BLaER1 (cell line): ENCODE results near the gene TMEM132A.
A peak's percentile ranks its signal among the peaks of the same experiment; 100 is the strongest.

Experiments used
- H3K27ac ChIP-seq: shearing (Covaris generic); formaldehyde crosslinking; 2 replicates; pipeline ENCODE4 v1.8.1; 2022
- H3K27me3 ChIP-seq: shearing (Covaris generic); formaldehyde crosslinking; 2 replicates; pipeline ENCODE4 v1.8.1; 2022
- H3K36me3 ChIP-seq: shearing (Covaris generic); formaldehyde crosslinking; 2 replicates; pipeline ENCODE4 v1.8.1; 2022
- H3K4me1 ChIP-seq: shearing (Covaris generic); formaldehyde crosslinking; 2 replicates; pipeline ENCODE4 v1.8.1; 2022
- H3K4me2 ChIP-seq: shearing (Covaris generic); formaldehyde crosslinking; 2 replicates; pipeline ENCODE4 v1.8.1; 2022
- H3K4me3 ChIP-seq: shearing (Covaris generic); formaldehyde crosslinking; 2 replicates; pipeline ENCODE4 v1.8.1; 2022
- H3K9ac ChIP-seq: shearing (Covaris generic); formaldehyde crosslinking; 2 replicates; pipeline ENCODE4 v1.8.1; 2022
- H3K9me3 ChIP-seq: shearing (Covaris generic); formaldehyde crosslinking; 2 replicates; pipeline ENCODE4 v1.8.1; 2022
- H4K20me1 ChIP-seq: shearing (Covaris generic); formaldehyde crosslinking; 2 replicates; pipeline ENCODE4 v1.8.1; 2022
- Cebpa-rat ChIP-seq: shearing (Covaris generic); IDR thresholded peaks from 2 replicates; pipeline ENCODE4 v1.8.1; 2022

Gene TMEM132A

DNA sequence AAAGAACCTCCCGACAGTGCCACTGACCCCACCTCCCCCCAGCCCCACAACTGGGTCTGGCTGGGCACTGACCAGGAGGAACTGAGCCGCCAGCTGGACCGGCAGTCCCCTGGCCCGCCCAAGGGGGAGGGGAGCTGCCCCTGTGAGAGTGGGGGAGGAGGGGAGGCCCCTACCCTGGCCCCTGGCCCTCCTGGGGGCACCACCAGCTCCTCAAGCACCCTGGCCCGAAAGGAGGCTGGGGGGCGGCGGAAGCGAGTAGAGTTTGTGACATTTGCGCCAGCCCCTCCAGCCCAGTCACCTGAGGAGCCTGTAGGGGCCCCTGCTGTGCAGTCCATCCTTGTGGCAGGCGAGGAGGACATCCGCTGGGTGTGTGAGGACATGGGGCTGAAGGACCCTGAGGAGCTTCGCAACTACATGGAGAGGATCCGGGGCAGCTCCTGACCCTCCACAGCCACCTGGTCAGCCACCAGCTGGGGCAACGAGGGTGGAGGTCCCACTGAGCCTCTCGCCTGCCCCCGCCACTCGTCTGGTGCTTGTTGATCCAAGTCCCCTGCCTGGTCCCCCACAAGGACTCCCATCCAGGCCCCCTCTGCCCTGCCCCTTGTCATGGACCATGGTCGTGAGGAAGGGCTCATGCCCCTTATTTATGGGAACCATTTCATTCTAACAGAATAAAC is 12.3 kb downstream of the TMEM132A start:
- Histone ChIP-seq H3K27me3 (no peaks in the 10 kb centered on the region), H3K9ac (no peak overlapping the region), H3K36me3 (peaks cover 77% of the 10 kb centered on the region), H3K4me2 (no peak overlapping the region), H3K4me1 (peaks cover 19% of the 10 kb centered on the region), H3K9me3 (no peaks in the 10 kb centered on the region), H3K4me3 (no peak overlapping the region), H3K27ac (no peak overlapping the region), H4K20me1 (no peaks in the 10 kb centered on the region)
- no peak for TF ChIP-seq Cebpa-rat

DNA sequence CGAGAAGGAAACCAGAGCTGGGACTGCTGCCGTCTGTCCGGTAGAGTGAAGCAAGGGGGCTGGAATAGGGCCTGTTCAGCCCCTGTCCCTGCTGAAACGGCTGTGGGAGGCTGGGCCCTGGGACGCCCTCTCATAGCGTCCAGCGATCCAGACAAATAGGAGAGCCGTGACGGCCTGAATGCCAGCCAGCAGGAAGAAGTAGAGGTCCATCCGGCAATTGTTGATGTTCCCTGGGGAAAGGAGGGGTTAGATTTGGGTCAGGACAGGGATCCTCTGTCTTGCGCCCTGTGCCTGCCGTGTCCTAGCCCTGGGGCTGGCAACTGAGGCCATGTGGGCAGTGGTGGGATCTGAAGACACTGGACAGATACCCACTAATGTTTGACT is 12.9 kb downstream of the TMEM132A start:
- peaks cover 79% of the 10 kb centered on the region for H3K36me3 ChIP-seq
- no peak overlapping the region for H3K27ac ChIP-seq
- H3K4me3 ChIP-seq = no peak overlapping the region
- no peaks in the 10 kb centered on the region for H3K9me3 ChIP-seq
- H3K27me3 ChIP-seq = no peaks in the 10 kb centered on the region
- H3K9ac ChIP-seq = no peak overlapping the region
- H3K4me2 ChIP-seq = no peak overlapping the region
- no peaks in the 10 kb centered on the region for H4K20me1 ChIP-seq
- TF ChIP-seq Cebpa-rat = no peak
- H3K4me1 ChIP-seq = peaks cover 19% of the 10 kb centered on the region

DNA sequence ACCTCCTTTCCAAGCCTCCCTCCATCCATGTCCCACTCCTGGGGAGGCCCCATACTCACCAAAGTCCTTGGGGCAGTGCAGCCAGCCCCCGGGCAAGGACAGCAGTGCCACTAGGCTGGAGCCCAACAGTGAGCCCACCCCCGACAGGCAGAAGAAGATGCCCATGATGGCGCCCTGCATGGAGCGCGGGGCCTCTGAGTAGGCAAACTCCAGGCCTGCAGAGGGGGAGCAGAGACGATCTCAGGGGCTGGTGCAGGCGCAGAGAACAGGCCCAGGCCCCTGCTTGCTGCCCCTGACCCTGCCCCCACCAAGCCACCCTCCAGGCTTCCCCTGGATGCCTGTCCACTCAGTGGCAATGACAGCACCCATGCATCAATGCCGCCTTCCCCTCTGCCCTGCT is 13.6 kb downstream of the TMEM132A start:
- Histone ChIP-seq H3K4me1 (peaks cover 16% of the 10 kb centered on the region), H3K9me3 (no peaks in the 10 kb centered on the region), H3K4me2 (no peak overlapping the region), H3K9ac (no peak overlapping the region), H3K4me3 (no peak overlapping the region), H3K27ac (no peak overlapping the region), H3K27me3 (no peaks in the 10 kb centered on the region), H3K36me3 (peaks cover 76% of the 10 kb centered on the region), H4K20me1 (no peaks in the 10 kb centered on the region)
- no peak for TF ChIP-seq Cebpa-rat

DNA sequence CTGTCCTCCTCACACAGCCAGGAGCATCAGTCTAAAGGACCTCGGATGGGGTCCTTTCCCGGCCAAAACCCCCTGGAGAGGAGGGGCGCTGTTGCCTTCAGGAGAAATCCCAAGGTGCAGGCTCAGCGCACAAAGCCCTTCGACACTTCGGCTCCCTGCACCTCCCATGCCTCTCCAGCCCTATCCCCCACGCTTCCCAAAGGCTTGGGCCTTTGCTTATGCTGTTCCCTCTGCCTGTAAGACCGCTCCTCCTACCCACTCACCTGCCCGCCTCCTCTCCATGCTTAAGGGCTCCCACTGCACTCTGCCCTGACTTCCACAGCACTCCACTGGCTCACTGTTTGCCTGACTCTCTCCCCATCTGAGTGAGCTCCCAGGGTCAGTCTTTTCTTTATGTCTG is 14.2 kb downstream of the TMEM132A start:
- no peaks in the 10 kb centered on the region for H4K20me1 ChIP-seq
- peaks cover 15% of the 10 kb centered on the region for H3K4me1 ChIP-seq
- no peak for TF ChIP-seq Cebpa-rat
- no peaks in the 10 kb centered on the region for H3K27me3 ChIP-seq
- no peak overlapping the region for H3K27ac ChIP-seq
- peaks cover 74% of the 10 kb centered on the region for H3K36me3 ChIP-seq
- H3K9me3 ChIP-seq = no peaks in the 10 kb centered on the region
- H3K9ac ChIP-seq = no peak overlapping the region
- H3K4me2 ChIP-seq = no peak overlapping the region
- H3K4me3 ChIP-seq = no peak overlapping the region

DNA sequence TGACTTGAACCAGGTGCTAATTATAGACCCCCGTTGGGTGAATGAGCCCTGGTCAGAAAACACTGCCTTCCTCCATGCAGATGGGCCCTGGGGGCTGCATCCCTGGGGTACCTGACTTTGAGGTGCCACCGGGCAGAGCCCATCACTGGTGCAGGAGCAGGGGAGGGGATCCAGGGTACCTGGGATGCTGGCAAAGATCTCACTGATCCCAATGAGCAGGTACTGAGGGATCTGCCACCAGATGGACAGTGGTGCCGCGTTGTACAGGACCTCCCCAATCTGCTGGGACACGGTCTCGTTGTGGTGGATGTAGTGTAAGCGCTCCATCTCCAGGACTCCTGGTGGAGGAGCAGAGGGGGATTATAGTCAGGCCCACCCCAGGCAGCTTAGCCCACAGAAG is 15.0 kb downstream of the TMEM132A start:
- H3K4me3 ChIP-seq = no peak overlapping the region
- no peaks in the 10 kb centered on the region for H3K9me3 ChIP-seq
- no peaks in the 10 kb centered on the region for H4K20me1 ChIP-seq
- no peaks in the 10 kb centered on the region for H3K27me3 ChIP-seq
- no peak overlapping the region for H3K4me2 ChIP-seq
- H3K4me1 ChIP-seq = peaks cover 15% of the 10 kb centered on the region
- no peak overlapping the region for H3K27ac ChIP-seq
- H3K36me3 ChIP-seq = peaks cover 68% of the 10 kb centered on the region
- TF ChIP-seq Cebpa-rat = no peak
- no peak overlapping the region for H3K9ac ChIP-seq

DNA sequence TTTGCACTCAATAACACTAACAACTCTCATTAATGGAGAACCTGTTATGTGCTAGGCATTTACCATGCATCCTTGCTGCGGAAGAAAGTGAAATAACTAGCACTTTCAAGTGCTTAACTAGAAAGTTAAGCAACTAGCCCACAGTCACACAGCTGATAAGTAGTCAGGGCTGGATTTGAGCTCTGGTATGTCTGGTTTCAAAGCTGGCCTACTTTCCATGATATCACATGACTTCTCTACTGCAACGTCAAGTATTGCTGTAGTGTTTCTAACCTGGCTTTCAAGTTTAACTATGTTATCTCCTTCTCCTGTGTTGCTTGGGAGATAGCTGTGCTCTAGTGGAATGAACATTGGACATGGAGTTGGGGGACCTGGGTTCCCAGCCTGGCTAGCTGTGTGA is 15.6 kb downstream of the TMEM132A start:
- TF ChIP-seq Cebpa-rat = no peak
- H3K4me2 ChIP-seq = no peak overlapping the region
- no peak overlapping the region for H3K27ac ChIP-seq
- H3K27me3 ChIP-seq = no peaks in the 10 kb centered on the region
- no peak overlapping the region for H3K4me3 ChIP-seq
- H3K9me3 ChIP-seq = no peaks in the 10 kb centered on the region
- H4K20me1 ChIP-seq = no peaks in the 10 kb centered on the region
- peaks cover 65% of the 10 kb centered on the region for H3K36me3 ChIP-seq
- no peak overlapping the region for H3K9ac ChIP-seq
- H3K4me1 ChIP-seq = peaks cover 15% of the 10 kb centered on the region

DNA sequence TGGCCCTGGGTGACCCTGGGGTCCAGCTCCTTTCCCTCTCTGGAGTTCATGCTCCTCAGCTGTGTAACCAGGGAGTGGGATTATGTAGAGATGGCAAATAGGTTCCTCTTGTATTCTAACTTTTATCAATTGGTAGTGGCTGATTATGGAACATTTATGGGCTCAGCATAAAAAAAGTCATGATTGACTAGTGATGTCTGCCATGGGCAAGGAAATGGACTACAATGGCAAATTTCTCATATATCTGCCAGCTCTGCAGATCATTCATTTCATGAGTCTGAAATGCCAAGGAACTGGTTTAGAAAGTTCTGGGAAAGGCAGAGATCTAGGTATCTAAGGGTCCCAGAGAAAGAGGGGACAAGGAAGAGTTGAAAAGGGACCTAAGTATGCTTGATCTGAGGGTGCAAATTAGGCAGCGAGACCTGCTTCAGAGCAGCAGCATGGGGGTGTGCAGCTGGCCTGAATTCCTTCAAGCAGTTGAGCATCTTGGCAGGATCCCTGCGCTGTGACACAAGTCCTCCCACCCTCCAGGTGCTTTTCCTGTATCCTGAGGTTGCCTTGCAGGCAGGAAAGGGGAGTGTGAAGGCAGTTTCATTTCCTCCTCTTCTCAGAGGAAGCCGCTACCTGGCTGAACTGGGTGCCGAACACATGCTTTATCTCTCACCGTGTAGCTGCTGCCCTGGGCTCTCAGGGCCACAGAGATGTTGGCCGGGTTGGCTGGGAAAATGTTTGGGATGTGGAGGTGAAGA is 17.3 kb downstream of the TMEM132A start:
- TF ChIP-seq Cebpa-rat = no peak
- no peak overlapping the region for H3K4me3 ChIP-seq
- no peak overlapping the region for H3K9ac ChIP-seq
- peaks cover 57% of the 10 kb centered on the region for H3K36me3 ChIP-seq
- H3K4me2 ChIP-seq = peak overlapping the region; percentile 12; the same call in 1 of the 2 replicates
- no peak overlapping the region for H3K27ac ChIP-seq
- no peaks in the 10 kb centered on the region for H3K9me3 ChIP-seq
- peaks cover 15% of the 10 kb centered on the region for H3K4me1 ChIP-seq
- no peaks in the 10 kb centered on the region for H3K27me3 ChIP-seq
- no peaks in the 10 kb centered on the region for H4K20me1 ChIP-seq

DNA sequence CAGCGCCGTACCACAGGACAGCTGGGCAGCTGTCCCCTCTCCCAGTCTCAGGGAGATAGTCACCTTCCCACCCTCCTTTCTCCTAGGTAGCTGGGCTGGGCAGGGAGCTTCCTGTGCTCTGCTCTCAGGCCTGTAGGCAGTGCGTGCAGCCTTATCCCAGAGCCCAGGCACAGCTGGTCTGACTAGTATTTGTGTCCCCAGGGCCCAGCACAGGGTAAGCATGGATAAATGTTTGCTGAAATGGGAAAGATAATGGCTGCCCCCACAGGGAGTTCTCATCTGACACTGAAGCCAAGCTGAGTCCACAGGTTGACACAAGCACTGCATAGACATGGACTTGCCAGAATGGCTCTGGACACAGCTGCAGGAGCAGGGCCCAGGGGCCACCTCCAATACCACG is 18.0 kb downstream of the TMEM132A start:
- Histone ChIP-seq H3K4me3 (no peak overlapping the region), H3K9me3 (no peaks in the 10 kb centered on the region), H3K27me3 (no peaks in the 10 kb centered on the region), H3K9ac (no peak overlapping the region), H3K27ac (no peak overlapping the region), H4K20me1 (no peaks in the 10 kb centered on the region), H3K4me1 (peaks cover 15% of the 10 kb centered on the region), H3K36me3 (peaks cover 54% of the 10 kb centered on the region), H3K4me2 (no peak overlapping the region)
- no peak for TF ChIP-seq Cebpa-rat

DNA sequence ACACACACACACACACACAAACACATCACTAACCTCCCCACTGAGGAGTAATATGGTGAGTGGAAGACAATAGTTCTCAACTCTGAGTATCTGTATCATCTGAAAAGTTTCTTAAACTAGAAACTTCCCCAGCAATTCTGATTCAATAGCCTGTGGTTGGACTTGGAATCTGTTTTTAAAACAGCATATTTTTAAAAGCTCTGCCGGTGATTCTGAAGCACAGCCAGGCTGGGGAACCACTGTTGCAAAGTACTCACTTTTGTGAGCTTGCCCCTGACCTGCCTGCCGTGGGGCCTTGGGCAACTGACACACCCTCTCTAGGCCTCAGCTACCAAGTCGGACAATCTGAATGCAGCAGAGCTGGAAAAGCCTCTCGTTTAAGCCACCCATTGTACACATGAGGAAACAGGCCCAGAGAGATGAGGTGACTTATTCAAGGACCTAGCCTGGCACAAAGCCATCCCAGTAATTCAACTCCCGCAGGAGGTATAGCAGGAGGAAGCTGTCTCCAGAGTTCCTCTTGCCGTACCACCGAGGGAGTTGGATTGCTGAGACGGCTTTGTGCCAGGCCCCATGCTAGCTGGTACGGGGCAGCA is 18.8 kb downstream of the TMEM132A start:
- no peak overlapping the region for H3K4me2 ChIP-seq
- H3K9me3 ChIP-seq = no peaks in the 10 kb centered on the region
- no peak overlapping the region for H3K9ac ChIP-seq
- H3K4me1 ChIP-seq = peaks cover 15% of the 10 kb centered on the region
- H3K27me3 ChIP-seq = no peaks in the 10 kb centered on the region
- TF ChIP-seq Cebpa-rat = no peak
- H3K36me3 ChIP-seq = peaks cover 47% of the 10 kb centered on the region
- no peak overlapping the region for H3K4me3 ChIP-seq
- H4K20me1 ChIP-seq = no peaks in the 10 kb centered on the region
- H3K27ac ChIP-seq = no peak overlapping the region
